Right cardiac atrium (tissue), 5 donors: ENCODE data around the gene RPS15A. TPM values are rescaled to one million over a fixed set of nuclear protein-coding genes. Genes with fewer than 3 reads are reported as not detected.

Source experiments
- ATAC-seq, 2 donors: fragments of 200-7000 bp; cut with Tn5 transposase; one replicate each; pipeline versions ENCODE4 v1.8.0 to v1.9.1; 2020; ENCODE audit warnings: moderate library complexity in 2 of 2, mild to moderate bottlenecking in 1 of 2
- DNase-seq, 3 donors: peaks; one replicate each; pipeline ENCODE4 v3.0.0-alpha.2; 2020
- H3K27ac ChIP-seq: one replicate; pipeline ENCODE4 v1.5.1; 2013; ENCODE audit warnings: mild to moderate bottlenecking, low read length, control low read depth, moderate library complexity
- H3K27me3 ChIP-seq: one replicate; pipeline ENCODE4 v1.6.1; 2013; ENCODE audit not compliant: control insufficient read depth, insufficient read depth
- H3K4me1 ChIP-seq: one replicate; pipeline ENCODE4 v1.6.1; 2013; ENCODE audit warnings: low read length; ENCODE audit not compliant: control insufficient read depth, insufficient read depth
- H3K4me3 ChIP-seq: one replicate; pipeline ENCODE4 v1.5.1; 2013; ENCODE audit warnings: low read length, control low read depth
- H3K9me3 ChIP-seq: one replicate; pipeline ENCODE4 v1.6.1; 2013; ENCODE audit warnings: low read length; ENCODE audit not compliant: control insufficient read depth
- WGBS: extraction: QIAGEN DNeasy Blood & Tissue Kit; methylation state at CpG from one replicate; pipeline ENCODE4 v1.1.7; 2013; 5-methylcytosine and 5-hydroxymethylcytosine counted together
- intact Hi-C, 4 donors: fragments of 100-400 bp; cut with DNase I; formaldehyde crosslinking; loops; one replicate each; pipeline versions ENCODE4 v1.11.0 to v1.14.0; 2022 to 2023
- long read RNA-seq, 4 donors: library from polyadenylated mRNA; unstranded; transcript quantifications; one replicate each; pipeline ENCODE4 v2.0.0, GENCODE V29; 2020 to 2021
- polyA plus RNA-seq: library from polyadenylated mRNA; stranded (reverse); fragments of 200-250 nt; gene quantifications from one replicate; pipeline ENCODE4 v1.2.3, GENCODE V29; 2013
- total RNA-seq, 4 donors: library from RNA; stranded (reverse); fragmentation: NEBNext Ultra II Directional; extraction: Animal tissue kit (Norgen Biotek cat#: 25700); gene quantifications; one replicate each; pipeline ENCODE4 v1.2.1, GENCODE V29; 2021
- donor health status: healthy with polysubstance abuse.
- donor health status: DM: no; HTN: yes; CAD: no.
- donor health status: DM: no; HTN: no; CAD: no.
- donor health status: DM: no; HTN: yes; CAD: no; lungs with severe emphysema.
- donor health status: DM: yes; HTN: yes; CAD: no.

RPS15A gene
- total RNA-seq (100 to 1,000 TPM; 733 to 867 (median 818) TPM), polyA plus RNA-seq (2,243 TPM)
- long read RNA-seq, donor 1, transcript RPS15A-203 (5 exons, 525 nt) = major isoform, 225 of 251 reads
- long read RNA-seq, donor 1, transcript RPS15A-201 (5 exons, 2,203 nt) = minor isoform, 16 of 251 reads
- long read RNA-seq, donor 1, partial matches to known transcripts = 6 of 251 reads
- long read RNA-seq, donor 1, other reads (novel, unspliced or antisense) = 3 of 251 reads
- long read RNA-seq, donor 2, transcript RPS15A-201 (5 exons, 2,203 nt) = minor isoform, 16 of 301 reads
- long read RNA-seq, donor 2, transcript RPS15A-203 (5 exons, 525 nt) = major isoform, 260 of 301 reads
- long read RNA-seq, donor 2, partial matches to known transcripts = 21 of 301 reads
- long read RNA-seq, donor 2, other reads (novel, unspliced or antisense) = 1 of 301 reads
- long read RNA-seq, donor 3, transcript RPS15A-201 (5 exons, 2,203 nt) = minor isoform, 14 of 275 reads
- long read RNA-seq, donor 3, transcript RPS15A-203 (5 exons, 525 nt) = major isoform, 223 of 275 reads
- long read RNA-seq, donor 3, partial matches to known transcripts = 30 of 275 reads
- long read RNA-seq, donor 3, other reads (novel, unspliced or antisense) = 7 of 275 reads
- long read RNA-seq, donor 4, transcript RPS15A-203 (5 exons, 525 nt) = major isoform, 162 of 182 reads
- long read RNA-seq, donor 4, transcript RPS15A-201 (5 exons, 2,203 nt) = minor isoform, 8 of 182 reads
- long read RNA-seq, donor 4, partial matches to known transcripts = 9 of 182 reads
- long read RNA-seq, donor 4, other reads (novel, unspliced or antisense) = 2 of 182 reads

DNA sequence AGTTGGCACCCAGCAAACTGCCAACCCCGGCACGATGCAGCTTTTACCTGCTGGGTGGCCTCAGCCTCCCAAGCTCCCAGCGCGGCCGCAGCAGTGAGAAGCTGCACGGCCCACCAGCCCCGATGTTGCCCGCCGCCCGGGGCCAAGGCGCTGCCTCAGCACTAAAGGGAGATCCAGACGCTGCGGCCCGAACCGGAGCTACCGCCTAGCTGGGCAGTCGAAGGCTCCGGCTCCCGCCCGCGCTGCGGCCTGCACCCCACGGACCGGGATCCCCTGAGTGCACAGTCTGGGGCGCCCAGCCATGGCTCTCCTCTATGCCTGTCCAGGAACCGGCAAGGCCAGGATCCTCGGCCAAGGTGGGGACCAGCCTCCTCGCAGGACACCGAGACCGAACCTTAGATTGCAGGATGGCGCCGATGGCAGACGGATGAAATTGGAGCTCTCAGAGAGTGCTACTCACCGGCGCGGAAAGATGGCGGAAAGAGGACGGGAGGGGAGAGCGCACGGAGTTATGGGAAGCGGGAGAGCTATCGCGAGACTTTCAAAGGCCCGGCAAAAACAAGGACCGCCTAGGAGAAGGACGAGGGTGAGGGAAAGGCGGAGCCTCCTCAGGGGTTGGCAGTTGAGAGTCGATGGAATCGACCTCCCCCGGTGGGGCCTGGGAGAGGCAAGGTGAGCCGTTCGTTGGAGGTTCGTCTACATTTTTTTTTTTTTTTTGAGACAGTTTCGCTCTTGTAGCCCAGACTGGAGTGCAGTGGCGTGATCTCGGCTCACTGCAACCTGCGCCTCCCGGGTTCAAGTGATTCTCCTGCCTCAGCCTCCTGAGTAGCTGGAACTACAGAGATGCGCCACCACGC, at the start of gene RPS15A:
Gene RPS15A (minus strand): TSS at position 485 of the 857 bp plus-strand sequence. CDS start 1,221 bp downstream, outside the sequence.
- Histone ChIP-seq H3K27ac (peak within 1 kb of the TSS; percentile 63), H3K4me1 (no peaks in the 10 kb centered on the region), H3K4me3 (peak within 1 kb of the TSS; percentile 62), H3K9me3 (no peaks in the 10 kb centered on the region), H3K27me3 (no peaks in the 10 kb centered on the region)
- intact Hi-C loops = no loop called here
- ATAC-seq (peak; percentile 99), DNase-seq (peak; percentile 94 to 97 (median 95))
- WGBS = 3% methylated on average over 60 of the region's 60 CpGs

DNA sequence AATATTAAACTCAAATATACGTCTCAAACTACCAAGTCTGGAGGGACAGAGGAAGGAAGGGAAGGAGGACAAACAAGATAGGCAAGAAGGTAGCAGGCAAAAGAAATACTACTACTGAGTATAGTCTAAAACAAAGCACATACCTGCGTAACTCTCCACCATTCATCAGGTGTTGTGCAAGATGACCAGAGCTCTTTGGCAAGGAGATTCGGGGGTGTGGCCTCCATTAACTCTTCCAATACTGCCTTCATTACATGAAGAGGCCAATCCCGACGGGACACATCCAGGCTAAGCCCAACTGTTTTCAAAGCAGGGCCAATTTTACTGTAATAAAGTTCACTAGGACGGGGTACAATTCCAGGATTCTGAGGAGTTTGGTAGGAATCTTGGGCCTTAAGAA, 49.4 kb upstream of the RPS15A start:
- DNase-seq (no peak), ATAC-seq (no peak)
- intact Hi-C loops = no loop called here
- H3K9me3 ChIP-seq = no peaks in the 10 kb centered on the region
- H3K4me1 ChIP-seq = no peaks in the 10 kb centered on the region
- 78% methylated on average over 6 of the region's 6 CpGs for whole genome bisulfite sequencing
- no peak overlapping the region for H3K4me3 ChIP-seq
- no peaks in the 10 kb centered on the region for H3K27me3 ChIP-seq
- H3K27ac ChIP-seq = no peak overlapping the region

DNA sequence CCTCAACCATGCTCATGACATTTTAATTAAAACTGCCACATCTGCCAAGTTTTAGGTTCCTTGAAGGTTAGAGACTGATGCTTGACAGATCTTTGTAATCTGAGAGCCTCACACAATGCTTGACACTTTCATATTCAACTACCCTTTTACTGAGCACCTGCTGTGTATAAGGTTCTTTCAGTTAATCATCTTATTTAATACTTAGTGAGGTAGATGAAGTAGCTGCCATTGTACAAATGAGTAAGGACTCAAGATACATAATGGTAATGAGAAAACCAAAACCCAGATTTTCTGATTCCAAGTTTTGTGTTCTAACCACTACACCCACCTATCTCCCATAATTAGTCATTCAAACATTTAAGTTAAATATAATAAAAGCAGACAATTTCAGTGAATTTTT, 46.6 kb upstream of the RPS15A start:
- Histone ChIP-seq H3K27ac (no peak overlapping the region), H3K4me1 (no peaks in the 10 kb centered on the region), H3K27me3 (no peaks in the 10 kb centered on the region), H3K4me3 (no peak overlapping the region), H3K9me3 (no peaks in the 10 kb centered on the region)
- no peak for ATAC-seq
- no peak for DNase-seq
- intact Hi-C loops = no loop called here

DNA sequence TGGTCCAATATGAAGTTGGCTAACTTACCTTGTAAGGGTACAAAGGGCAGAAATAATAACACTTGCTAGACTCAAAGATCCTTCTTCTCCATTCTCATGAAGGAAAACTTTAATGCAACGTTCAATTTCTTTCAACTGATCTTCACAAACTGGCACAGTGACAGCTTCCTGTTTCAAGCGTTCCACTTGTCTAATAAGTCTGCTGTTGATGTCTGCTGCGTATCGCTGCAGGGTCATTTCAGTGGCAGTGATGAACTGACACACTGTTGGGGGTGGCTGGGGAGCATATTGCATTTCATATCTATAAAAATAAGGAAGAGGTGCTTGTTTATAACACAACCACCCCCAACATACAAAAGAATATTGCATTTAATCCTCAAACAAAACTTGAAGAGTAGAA, 44.7 kb upstream of the RPS15A start:
- Histone ChIP-seq H3K27ac (no peak overlapping the region), H3K4me1 (no peaks in the 10 kb centered on the region), H3K27me3 (no peaks in the 10 kb centered on the region), H3K4me3 (no peak overlapping the region), H3K9me3 (no peaks in the 10 kb centered on the region)
- DNase-seq (no peak), ATAC-seq (no peak)
- WGBS = 67% methylated on average over 4 of the region's 4 CpGs
- intact Hi-C loops = no loop called here

DNA sequence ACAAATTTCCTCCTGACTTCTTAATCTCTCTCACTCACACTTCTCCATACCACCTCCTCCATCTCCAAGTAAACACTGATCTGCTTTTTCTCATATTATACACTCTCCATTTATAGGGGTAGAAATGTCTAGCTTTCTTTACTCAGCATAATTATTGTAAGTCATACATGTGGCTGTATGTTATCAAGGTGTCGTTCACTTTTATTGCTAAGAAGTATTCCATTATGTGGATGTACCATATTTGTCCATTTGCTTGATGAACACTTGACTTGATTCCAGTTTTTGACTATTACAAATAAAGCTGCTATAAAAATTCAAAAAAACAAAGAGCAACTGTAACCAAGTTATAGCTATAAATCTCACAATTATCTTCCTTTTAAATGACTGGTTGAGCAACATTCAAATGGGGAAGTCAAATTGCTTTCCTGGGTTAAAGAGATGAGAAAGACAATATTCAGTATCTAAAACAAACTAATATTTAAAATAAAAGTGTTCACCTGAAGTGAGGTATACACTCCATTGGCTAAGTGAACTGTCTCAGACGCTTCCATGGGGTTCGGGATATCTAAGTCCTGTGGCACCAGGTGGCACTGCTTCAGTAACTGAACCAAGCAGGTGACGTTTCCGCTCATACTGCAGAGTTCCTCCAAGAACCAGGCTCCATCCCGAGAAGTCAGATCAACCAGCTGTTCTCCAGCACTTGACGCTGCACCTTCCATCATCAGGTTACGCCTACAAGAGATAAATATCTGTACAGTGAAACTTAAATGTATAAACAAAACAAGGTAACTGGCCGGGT, 43.8 kb upstream of the RPS15A start:
- intact Hi-C loops = no loop called here

DNA sequence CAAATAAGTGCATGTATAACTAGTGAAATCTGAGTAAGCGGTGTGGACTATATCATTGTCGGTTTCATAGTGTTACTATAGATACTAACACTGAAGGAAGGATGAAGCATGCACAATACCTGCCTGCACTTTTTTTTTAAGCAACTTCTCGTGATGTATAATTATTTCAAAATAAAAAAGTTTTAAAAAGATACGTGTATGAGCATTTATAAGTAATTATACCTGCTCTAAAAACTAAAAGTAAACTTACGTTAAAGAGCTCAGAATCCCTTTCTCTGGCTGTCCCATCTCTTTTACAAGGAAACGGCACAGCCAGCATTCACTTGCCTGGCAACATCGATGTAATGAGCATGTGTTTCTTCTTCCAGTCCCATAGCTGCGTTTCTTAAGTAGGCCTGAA, 42.5 kb upstream of the RPS15A start:
- Histone ChIP-seq H3K4me1 (no peaks in the 10 kb centered on the region), H3K4me3 (no peak overlapping the region), H3K27ac (no peak overlapping the region), H3K27me3 (no peaks in the 10 kb centered on the region), H3K9me3 (no peaks in the 10 kb centered on the region)
- ATAC-seq = no peak
- 93% methylated on average over 8 of the region's 8 CpGs for WGBS
- intact Hi-C loops = no loop called here
- no peak for DNase-seq

More for the DNA sequence above, 43.8 kb upstream of the RPS15A start:
- ATAC-seq = no peak
- no peaks in the 10 kb centered on the region for H3K4me1 ChIP-seq
- WGBS = 93% methylated on average over 9 of the region's 9 CpGs
- no peak overlapping the region for H3K4me3 ChIP-seq
- H3K27me3 ChIP-seq = no peaks in the 10 kb centered on the region
- no peak overlapping the region for H3K27ac ChIP-seq
- no peak for DNase-seq
- H3K9me3 ChIP-seq = no peaks in the 10 kb centered on the region

DNA sequence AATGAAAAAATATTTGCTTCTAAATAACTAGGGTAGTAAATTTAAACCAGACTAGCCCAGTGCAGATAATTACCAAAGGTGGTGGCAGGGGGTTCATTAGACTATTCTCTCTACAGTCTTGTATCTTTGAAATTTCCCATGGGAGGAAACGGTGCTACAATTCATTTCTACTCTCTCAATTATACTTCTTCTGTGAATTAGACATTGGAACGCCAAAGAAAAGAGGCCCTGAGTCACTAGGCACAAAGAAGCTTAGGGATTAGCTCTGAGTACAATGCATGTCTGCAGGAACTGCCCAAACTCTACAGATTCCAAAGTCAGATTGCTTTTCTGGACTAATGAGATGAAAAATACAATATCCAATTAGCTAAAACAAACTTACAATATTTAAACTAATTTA, 41.9 kb upstream of the RPS15A start:
- no peaks in the 10 kb centered on the region for H3K27me3 ChIP-seq
- no peak overlapping the region for H3K27ac ChIP-seq
- no peaks in the 10 kb centered on the region for H3K4me1 ChIP-seq
- intact Hi-C loops = no loop called here
- H3K9me3 ChIP-seq = no peaks in the 10 kb centered on the region
- no peak overlapping the region for H3K4me3 ChIP-seq
- DNase-seq (no peak), ATAC-seq (no peak)
- WGBS = 77% methylated on average over 2 of the region's 2 CpGs

DNA sequence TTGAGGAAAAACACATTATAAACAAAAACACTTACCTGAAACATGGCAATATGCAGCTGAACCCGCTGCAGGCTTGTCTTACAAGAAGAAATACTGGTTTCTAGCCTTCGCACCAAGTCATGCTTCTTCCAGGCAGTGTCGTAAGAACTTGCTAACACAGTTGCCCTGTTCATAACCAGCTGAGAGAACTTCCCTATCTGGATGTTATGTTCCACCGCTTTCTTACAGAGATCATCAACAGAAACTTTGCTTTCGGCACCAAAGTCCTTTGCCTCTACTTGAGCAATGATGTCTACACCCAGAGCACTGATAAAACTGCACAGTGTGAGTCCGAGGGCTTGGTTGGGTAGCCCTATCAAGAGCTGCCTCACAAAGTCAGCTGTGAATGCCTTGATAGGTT, 39.1 kb upstream of the RPS15A start:
- no peaks in the 10 kb centered on the region for H3K4me1 ChIP-seq
- no peaks in the 10 kb centered on the region for H3K9me3 ChIP-seq
- no peaks in the 10 kb centered on the region for H3K27me3 ChIP-seq
- DNase-seq (no peak), ATAC-seq (no peak)
- H3K27ac ChIP-seq = no peak overlapping the region
- no peak overlapping the region for H3K4me3 ChIP-seq
- intact Hi-C loops = no loop called here
- WGBS = 94% methylated on average over 6 of the region's 6 CpGs

DNA sequence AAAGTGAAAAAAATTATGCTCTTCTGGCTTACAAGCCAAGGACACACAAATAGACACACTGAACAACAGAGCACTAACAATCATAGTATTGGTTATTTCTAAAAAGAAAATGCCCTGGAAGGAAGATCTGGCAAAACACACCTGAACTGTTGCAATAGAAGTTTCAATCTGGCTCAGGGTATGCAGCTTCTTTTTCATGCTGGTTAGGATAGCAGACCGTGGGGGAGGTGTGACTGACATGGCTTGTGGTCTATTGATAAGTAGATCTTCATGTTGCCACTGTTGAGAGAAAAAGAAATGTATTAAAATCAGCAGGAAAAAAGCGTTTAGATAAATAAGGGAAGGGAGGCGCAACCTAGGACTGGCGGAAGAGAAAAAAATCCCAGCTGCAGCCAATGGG, 37.8 kb upstream of the RPS15A start:
- WGBS = 82% methylated on average over 4 of the region's 4 CpGs
- ATAC-seq = no peak
- no peak overlapping the region for H3K27ac ChIP-seq
- no peaks in the 10 kb centered on the region for H3K27me3 ChIP-seq
- intact Hi-C loops = no loop called here
- H3K4me1 ChIP-seq = no peaks in the 10 kb centered on the region
- H3K4me3 ChIP-seq = no peak overlapping the region
- no peaks in the 10 kb centered on the region for H3K9me3 ChIP-seq
- no peak for DNase-seq

DNA sequence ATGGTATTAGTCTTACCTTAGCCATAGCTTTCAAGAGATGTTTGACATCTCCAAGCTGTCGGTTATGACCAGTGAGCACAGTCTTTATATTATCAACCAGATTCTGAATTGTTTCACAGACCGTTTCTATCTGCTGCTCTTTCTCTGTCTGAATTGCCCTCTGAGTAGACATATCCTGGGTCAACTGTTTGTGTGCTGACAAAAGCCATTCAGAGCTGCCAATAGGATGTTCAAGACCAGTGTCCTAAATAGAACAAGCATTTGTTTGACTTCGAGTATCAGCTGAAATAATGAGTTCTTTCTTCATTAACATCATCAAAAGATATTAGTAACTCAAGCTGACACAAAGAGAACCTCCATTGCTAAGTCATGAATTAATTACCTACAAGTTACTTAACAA, 26.2 kb upstream of the RPS15A start:
- Histone ChIP-seq H3K9me3 (no peaks in the 10 kb centered on the region), H3K27ac (no peak overlapping the region), H3K27me3 (no peaks in the 10 kb centered on the region), H3K4me1 (no peaks in the 10 kb centered on the region), H3K4me3 (no peak overlapping the region)
- intact Hi-C loops = no loop called here
- ATAC-seq (no peak), DNase-seq (no peak)
- 74% methylated on average over 3 of the region's 3 CpGs for WGBS
